HEK293 (cell line): ENCODE data around the gene HNRNPUL2.
"Not testable (repeated sequence)": the region's sequence is repeated elsewhere in the genome, so short reads cannot be mapped to it uniquely, and the experiment has no call there.

ENCODE experiments used
- CTCF ChIA-PET: fragments of 350-600 bp; formaldehyde crosslinking; extraction: SDS; loops from one replicate; lab custom pipeline; 2021; ENCODE audit warnings: antibody characterized with exemption; lab: Yijun Ruan, JAX
- POLR2A ChIA-PET: fragments of 300-600 bp; formaldehyde crosslinking; extraction: SDS; loops from one replicate; lab custom pipeline; 2020; ENCODE audit warnings: antibody characterized with exemption, inconsistent platforms; lab: Yijun Ruan, JAX
- H3K27ac ChIP-seq: fragments of 200-500 bp; sonication (Bioruptor generic); 2 replicates; pipeline ENCODE4 v1.5.1; 2014; ENCODE audit warnings: low read depth, low read length, control low read depth, inconsistent platforms; ENCODE audit errors: extremely low read depth
- H3K36me3 ChIP-seq, 2 experiments: fragments of 200-500 bp in 1 of 2; sonication (Bioruptor generic) in 1 of 2; 1 replicate in 1 of 2; 2 replicates in 1 of 2; pipeline ENCODE4 v1.5.1; 2014 to 2017; ENCODE audit warnings: inconsistent platforms in 2 of 2, low read length in 2 of 2; ENCODE audit not compliant: control insufficient read depth in 2 of 2, insufficient read depth in 1 of 2
- H3K4me1 ChIP-seq: fragments of 200-500 bp; sonication (Bioruptor generic); 2 replicates; pipeline ENCODE4 v1.5.1; 2014; ENCODE audit warnings: mild to moderate bottlenecking, low read length, inconsistent platforms; ENCODE audit not compliant: control insufficient read depth, insufficient read depth
- H3K4me3 ChIP-seq: 2 replicates; pipeline ENCODE4 v1.5.1; 2011; ENCODE audit warnings: low read depth, mild to moderate bottlenecking, control low read depth, low read length, moderate library complexity
- H3K9me3 ChIP-seq: fragments of 200-500 bp; sonication (Bioruptor generic); 2 replicates; pipeline ENCODE4 v1.5.1; 2014; ENCODE audit warnings: low read depth, low read length, inconsistent platforms; ENCODE audit not compliant: control insufficient read depth, insufficient read depth
- TSHZ1 ChIP-seq: fragments of 450-650 bp; formaldehyde crosslinking; IDR thresholded peaks from 2 replicates; pipeline ENCODE4 v1.5.1; 2016; ENCODE audit warnings: missing biosample characterization, missing genetic modification characterization, borderline replicate concordance
- WT1 ChIP-seq: fragments of 450-650 bp; formaldehyde crosslinking; IDR thresholded peaks from 2 replicates; pipeline ENCODE4 v1.5.1; 2016; ENCODE audit warnings: missing biosample characterization, missing genetic modification characterization
- ZBTB11 ChIP-seq: fragments of 450-650 bp; formaldehyde crosslinking; conservative IDR thresholded peaks from 2 replicates; pipeline ENCODE4 v1.5.1; 2016; ENCODE audit warnings: low read depth, missing biosample characterization, missing genetic modification characterization
- ZBTB6 ChIP-seq: fragments of 450-650 bp; formaldehyde crosslinking; IDR thresholded peaks from 2 replicates; pipeline ENCODE4 v1.5.1; 2017; ENCODE audit warnings: missing biosample characterization, missing genetic modification characterization
- ZNF366 ChIP-seq: fragments of 450-650 bp; formaldehyde crosslinking; conservative IDR thresholded peaks from 2 replicates; pipeline ENCODE4 v1.5.1; 2016; ENCODE audit warnings: missing biosample characterization, missing genetic modification characterization
- ZNF37A ChIP-seq: fragments of 450-650 bp; IDR thresholded peaks from 2 replicates; pipeline ENCODE4 v1.5.1; 2018; ENCODE audit warnings: missing biosample characterization, missing genetic modification characterization
- ZNF404 ChIP-seq: fragments of 450-650 bp; formaldehyde crosslinking; IDR thresholded peaks from 2 replicates; pipeline ENCODE4 v1.5.1; 2017; ENCODE audit warnings: missing biosample characterization, missing genetic modification characterization

HNRNPUL2 gene

GRCh38 chr11:62771144-62772021, 44.1 kb upstream of the HNRNPUL2 start, which contains the start of gene TAF6L (continued):
- TF ChIP-seq ZBTB6 (tag by site-specific recombination) (no peak), ZNF404 (tag by site-specific recombination) (no peak)

- Histone ChIP-seq H3K4me1 (no peaks in the 10 kb centered on the region), H3K9me3 (no peaks in the 10 kb centered on the region), H3K27ac (peak overlapping the region; percentile 72), H3K4me3 (peak overlapping the region; percentile 16), H3K36me3 (peaks cover 0 to 33% of the 10 kb centered on the region in 2 experiments; a peak in 2 of 3 replicates)
- no peak for TF ChIP-seq ZNF37A (tag by site-specific recombination)
- TF ChIP-seq TSHZ1 (tag by site-specific recombination): no peak
- peak; percentile 32; the same call in 1 of the 2 replicates for TF ChIP-seq ZBTB11
- CTCF ChIA-PET: interaction anchor here (0.6 to 4.4 kb wide), 7 partner anchors 10 to 224 kb away, joined by 3 to 37 read pairs (median 6); partner anchors contain the start of genes AHNAK, POLR2G and TMEM179B
- POLR2A ChIA-PET: interaction anchor here (0.6 to 5.4 kb wide), 18 partner anchors 9 to 197 kb away, joined by 3 to 68 read pairs (median 6); partner anchors contain the start of genes HNRNPUL2, LBHD1, POLR2G and SLC3A2
These were observed 43.5 kb upstream of the HNRNPUL2 start for GRCh38 chr11:62770778-62771143.

- not testable (repeated sequence) for H3K27ac ChIP-seq, H3K9me3 ChIP-seq, H3K4me3 ChIP-seq, H3K4me1 ChIP-seq
- ChIA-PET CTCF (interaction anchor here (3.3 kb wide), 1 partner anchor 9 kb away, joined by 28 read pairs; the partner anchor contains the start of gene TAF6L), POLR2A (interaction anchor here (0.6 to 4.2 kb wide), 22 partner anchors 7 to 187 kb away, joined by 3 to 35 read pairs (median 7); partner anchors contain the start of genes C11orf98, CSKMT, EEF1G and HNRNPUL2)
- TF ChIP-seq ZNF366 (tag by site-specific recombination): peak; percentile 70
- 0 out of 2 replicates have a peak, but pooled peaks have one; percentile 11 for TF ChIP-seq WT1 (tag by site-specific recombination)
- H3K36me3 ChIP-seq: peaks cover 0 to 18% of the 10 kb centered on the region in 2 experiments; a peak in 2 of 3 replicates
These were observed 33.6 kb upstream of the HNRNPUL2 start for GRCh38 chr11:62760867-62761227.
